HEK293 (cell line): Measurements from ENCODE around the gene OR2F1.

ENCODE experiments used
- CTCF ChIA-PET: fragments of 350-600 bp; formaldehyde crosslinking; extraction: SDS; loops from one replicate; lab custom pipeline; 2021; ENCODE audit warnings: antibody characterized with exemption; lab: Yijun Ruan, JAX
- POLR2A ChIA-PET: fragments of 300-600 bp; formaldehyde crosslinking; extraction: SDS; loops from one replicate; lab custom pipeline; 2020; ENCODE audit warnings: antibody characterized with exemption, inconsistent platforms; lab: Yijun Ruan, JAX
- H3K27ac ChIP-seq: fragments of 200-500 bp; sonication (Bioruptor generic); 2 replicates; pipeline ENCODE4 v1.5.1; 2014; ENCODE audit warnings: low read depth, low read length, control low read depth, inconsistent platforms; ENCODE audit errors: extremely low read depth
- H3K36me3 ChIP-seq, 2 experiments: fragments of 200-500 bp in 1 of 2; sonication (Bioruptor generic) in 1 of 2; 1 replicate in 1 of 2; 2 replicates in 1 of 2; pipeline ENCODE4 v1.5.1; 2014 to 2017; ENCODE audit warnings: inconsistent platforms in 2 of 2, low read length in 2 of 2; ENCODE audit not compliant: control insufficient read depth in 2 of 2, insufficient read depth in 1 of 2
- H3K4me1 ChIP-seq: fragments of 200-500 bp; sonication (Bioruptor generic); 2 replicates; pipeline ENCODE4 v1.5.1; 2014; ENCODE audit warnings: mild to moderate bottlenecking, low read length, inconsistent platforms; ENCODE audit not compliant: control insufficient read depth, insufficient read depth
- H3K4me3 ChIP-seq: 2 replicates; pipeline ENCODE4 v1.5.1; 2011; ENCODE audit warnings: low read depth, mild to moderate bottlenecking, control low read depth, low read length, moderate library complexity
- H3K9me3 ChIP-seq: fragments of 200-500 bp; sonication (Bioruptor generic); 2 replicates; pipeline ENCODE4 v1.5.1; 2014; ENCODE audit warnings: low read depth, low read length, inconsistent platforms; ENCODE audit not compliant: control insufficient read depth, insufficient read depth
- BCL11A ChIP-seq: fragments of 450-650 bp; formaldehyde crosslinking; IDR thresholded peaks from 2 replicates; pipeline ENCODE4 v1.5.1; 2016; ENCODE audit warnings: low read depth, missing biosample characterization, missing genetic modification characterization
- EGR2 ChIP-seq: fragments of 450-650 bp; formaldehyde crosslinking; IDR thresholded peaks from 2 replicates; pipeline ENCODE4 v1.5.1; 2016; ENCODE audit warnings: low read depth, missing biosample characterization, missing genetic modification characterization
- HOXD13 ChIP-seq: sonication (generic); formaldehyde crosslinking; IDR thresholded peaks from 2 replicates; pipeline ENCODE4 v1.8.0; 2022; ENCODE audit warnings: missing genetic modification reagents, borderline replicate concordance
- KLF16 ChIP-seq: fragments of 450-650 bp; formaldehyde crosslinking; IDR thresholded peaks from 2 replicates; pipeline ENCODE4 v1.5.1; 2017; ENCODE audit warnings: missing biosample characterization, missing genetic modification characterization
- SCRT2 ChIP-seq: fragments of 450-650 bp; formaldehyde crosslinking; IDR thresholded peaks from 2 replicates; pipeline ENCODE4 v1.5.1; 2016; ENCODE audit warnings: missing biosample characterization, missing genetic modification characterization
- ZBTB17 ChIP-seq: fragments of 450-650 bp; formaldehyde crosslinking; IDR thresholded peaks from 2 replicates; pipeline ENCODE4 v1.5.1; 2016; ENCODE audit warnings: missing biosample characterization, missing genetic modification characterization
- ZNF155 ChIP-seq: fragments of 450-650 bp; formaldehyde crosslinking; IDR thresholded peaks from 2 replicates; pipeline ENCODE4 v1.5.1; 2016; ENCODE audit warnings: missing biosample characterization, missing genetic modification characterization
- ZNF223 ChIP-seq: fragments of 450-650 bp; formaldehyde crosslinking; IDR thresholded peaks from 2 replicates; pipeline ENCODE4 v1.5.1; 2016; ENCODE audit warnings: missing biosample characterization, missing genetic modification characterization
- ZNF37A ChIP-seq: fragments of 450-650 bp; IDR thresholded peaks from 2 replicates; pipeline ENCODE4 v1.5.1; 2018; ENCODE audit warnings: missing biosample characterization, missing genetic modification characterization
- ZNF501 ChIP-seq: fragments of 450-650 bp; formaldehyde crosslinking; IDR thresholded peaks from 2 replicates; pipeline ENCODE4 v1.5.1; 2016; ENCODE audit warnings: missing biosample characterization, missing genetic modification characterization
- ZNF514 ChIP-seq: fragments of 450-650 bp; formaldehyde crosslinking; IDR thresholded peaks from 2 replicates; pipeline ENCODE4 v1.5.1; 2016; ENCODE audit warnings: missing biosample characterization, missing genetic modification characterization
- ZNF561 ChIP-seq: fragments of 450-650 bp; IDR thresholded peaks from 2 replicates; pipeline ENCODE4 v1.5.1; 2018; ENCODE audit warnings: missing biosample characterization, missing genetic modification characterization, borderline replicate concordance
- TF ChIP-seq, protein P1 (sequence below): fragments of 450-650 bp; formaldehyde crosslinking; IDR thresholded peaks from 2 replicates; pipeline ENCODE4 v1.5.1; 2016; ENCODE audit warnings: missing biosample characterization, missing genetic modification characterization
- TF ChIP-seq, protein P2 (sequence below): fragments of 450-650 bp; formaldehyde crosslinking; IDR thresholded peaks from 2 replicates; pipeline ENCODE4 v1.5.1; 2017; ENCODE audit warnings: missing biosample characterization, missing genetic modification characterization
- TF ChIP-seq, protein P3 (sequence below): fragments of 450-650 bp; formaldehyde crosslinking; IDR thresholded peaks from 2 replicates; pipeline ENCODE4 v1.5.0; 2017; ENCODE audit warnings: missing biosample characterization, missing genetic modification characterization, borderline replicate concordance
- TF ChIP-seq, protein P4 (sequence below): fragments of 450-650 bp; formaldehyde crosslinking; IDR thresholded peaks from 2 replicates; pipeline ENCODE4 v1.5.1; 2016; ENCODE audit warnings: missing biosample characterization, missing genetic modification characterization
- TF ChIP-seq, protein P5 (sequence below): fragments of 450-650 bp; formaldehyde crosslinking; IDR thresholded peaks from 2 replicates; pipeline ENCODE4 v1.5.1; 2016; ENCODE audit warnings: missing biosample characterization, missing genetic modification characterization

The OR2F1 gene

DNA sequence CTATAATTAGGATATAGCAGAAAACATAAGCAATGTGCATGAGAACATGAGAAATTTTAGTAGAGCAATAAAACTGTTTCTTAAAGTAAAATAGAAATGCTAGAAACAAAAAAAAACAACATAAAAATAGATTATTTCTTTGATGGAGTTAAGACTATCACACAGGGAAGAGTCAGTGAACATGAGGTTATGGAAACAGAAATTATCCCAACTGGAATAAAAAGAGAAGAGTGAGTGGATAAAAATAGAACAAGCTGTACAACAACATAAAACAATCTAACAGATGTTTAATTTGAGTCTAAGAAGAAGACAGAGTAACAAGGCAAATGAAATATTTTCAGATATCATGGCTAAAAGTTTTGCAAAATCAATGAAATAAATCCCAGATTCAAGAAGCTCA, 38.0 kb downstream of the OR2F1 start:
- ChIA-PET POLR2A (no interaction called here), CTCF (no interaction called here)
- Histone ChIP-seq H3K9me3 (no peaks in the 10 kb centered on the region), H3K36me3 (no peaks in the 10 kb centered on the region), H3K4me1 (no peaks in the 10 kb centered on the region), H3K4me3 (no peak overlapping the region), H3K27ac (no peak overlapping the region)
- TF ChIP-seq ZNF561 (no peak), ZNF155 (tag by site-specific recombination) (no peak), KLF16 (tag by site-specific recombination) (no peak), ZNF37A (no peak), SCRT2 (tag by site-specific recombination) (no peak), ZNF223 (no peak), EGR2 (no peak), ZBTB17 (tag by site-specific recombination) (no peak), HOXD13 (CRISPR knock-in tag) (no peak), ZNF514 (tag by site-specific recombination) (no peak), ZNF501 (tag by site-specific recombination) (no peak), BCL11A (tag by site-specific recombination) (no peak)
- TF ChIP-seq, protein P1, sequence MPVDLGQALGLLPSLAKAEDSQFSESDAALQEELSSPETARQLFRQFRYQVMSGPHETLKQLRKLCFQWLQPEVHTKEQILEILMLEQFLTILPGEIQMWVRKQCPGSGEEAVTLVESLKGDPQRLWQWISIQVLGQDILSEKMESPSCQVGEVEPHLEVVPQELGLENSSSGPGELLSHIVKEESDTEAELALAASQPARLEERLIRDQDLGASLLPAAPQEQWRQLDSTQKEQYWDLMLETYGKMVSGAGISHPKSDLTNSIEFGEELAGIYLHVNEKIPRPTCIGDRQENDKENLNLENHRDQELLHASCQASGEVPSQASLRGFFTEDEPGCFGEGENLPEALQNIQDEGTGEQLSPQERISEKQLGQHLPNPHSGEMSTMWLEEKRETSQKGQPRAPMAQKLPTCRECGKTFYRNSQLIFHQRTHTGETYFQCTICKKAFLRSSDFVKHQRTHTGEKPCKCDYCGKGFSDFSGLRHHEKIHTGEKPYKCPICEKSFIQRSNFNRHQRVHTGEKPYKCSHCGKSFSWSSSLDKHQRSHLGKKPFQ = no peak
- TF ChIP-seq, protein P2, sequence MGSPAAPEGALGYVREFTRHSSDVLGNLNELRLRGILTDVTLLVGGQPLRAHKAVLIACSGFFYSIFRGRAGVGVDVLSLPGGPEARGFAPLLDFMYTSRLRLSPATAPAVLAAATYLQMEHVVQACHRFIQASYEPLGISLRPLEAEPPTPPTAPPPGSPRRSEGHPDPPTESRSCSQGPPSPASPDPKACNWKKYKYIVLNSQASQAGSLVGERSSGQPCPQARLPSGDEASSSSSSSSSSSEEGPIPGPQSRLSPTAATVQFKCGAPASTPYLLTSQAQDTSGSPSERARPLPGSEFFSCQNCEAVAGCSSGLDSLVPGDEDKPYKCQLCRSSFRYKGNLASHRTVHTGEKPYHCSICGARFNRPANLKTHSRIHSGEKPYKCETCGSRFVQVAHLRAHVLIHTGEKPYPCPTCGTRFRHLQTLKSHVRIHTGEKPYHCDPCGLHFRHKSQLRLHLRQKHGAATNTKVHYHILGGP (tag by site-specific recombination) = no peak
- TF ChIP-seq, protein P3, sequence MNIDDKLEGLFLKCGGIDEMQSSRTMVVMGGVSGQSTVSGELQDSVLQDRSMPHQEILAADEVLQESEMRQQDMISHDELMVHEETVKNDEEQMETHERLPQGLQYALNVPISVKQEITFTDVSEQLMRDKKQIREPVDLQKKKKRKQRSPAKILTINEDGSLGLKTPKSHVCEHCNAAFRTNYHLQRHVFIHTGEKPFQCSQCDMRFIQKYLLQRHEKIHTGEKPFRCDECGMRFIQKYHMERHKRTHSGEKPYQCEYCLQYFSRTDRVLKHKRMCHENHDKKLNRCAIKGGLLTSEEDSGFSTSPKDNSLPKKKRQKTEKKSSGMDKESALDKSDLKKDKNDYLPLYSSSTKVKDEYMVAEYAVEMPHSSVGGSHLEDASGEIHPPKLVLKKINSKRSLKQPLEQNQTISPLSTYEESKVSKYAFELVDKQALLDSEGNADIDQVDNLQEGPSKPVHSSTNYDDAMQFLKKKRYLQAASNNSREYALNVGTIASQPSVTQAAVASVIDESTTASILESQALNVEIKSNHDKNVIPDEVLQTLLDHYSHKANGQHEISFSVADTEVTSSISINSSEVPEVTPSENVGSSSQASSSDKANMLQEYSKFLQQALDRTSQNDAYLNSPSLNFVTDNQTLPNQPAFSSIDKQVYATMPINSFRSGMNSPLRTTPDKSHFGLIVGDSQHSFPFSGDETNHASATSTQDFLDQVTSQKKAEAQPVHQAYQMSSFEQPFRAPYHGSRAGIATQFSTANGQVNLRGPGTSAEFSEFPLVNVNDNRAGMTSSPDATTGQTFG (tag by site-specific recombination) = no peak
- TF ChIP-seq, protein P4, sequence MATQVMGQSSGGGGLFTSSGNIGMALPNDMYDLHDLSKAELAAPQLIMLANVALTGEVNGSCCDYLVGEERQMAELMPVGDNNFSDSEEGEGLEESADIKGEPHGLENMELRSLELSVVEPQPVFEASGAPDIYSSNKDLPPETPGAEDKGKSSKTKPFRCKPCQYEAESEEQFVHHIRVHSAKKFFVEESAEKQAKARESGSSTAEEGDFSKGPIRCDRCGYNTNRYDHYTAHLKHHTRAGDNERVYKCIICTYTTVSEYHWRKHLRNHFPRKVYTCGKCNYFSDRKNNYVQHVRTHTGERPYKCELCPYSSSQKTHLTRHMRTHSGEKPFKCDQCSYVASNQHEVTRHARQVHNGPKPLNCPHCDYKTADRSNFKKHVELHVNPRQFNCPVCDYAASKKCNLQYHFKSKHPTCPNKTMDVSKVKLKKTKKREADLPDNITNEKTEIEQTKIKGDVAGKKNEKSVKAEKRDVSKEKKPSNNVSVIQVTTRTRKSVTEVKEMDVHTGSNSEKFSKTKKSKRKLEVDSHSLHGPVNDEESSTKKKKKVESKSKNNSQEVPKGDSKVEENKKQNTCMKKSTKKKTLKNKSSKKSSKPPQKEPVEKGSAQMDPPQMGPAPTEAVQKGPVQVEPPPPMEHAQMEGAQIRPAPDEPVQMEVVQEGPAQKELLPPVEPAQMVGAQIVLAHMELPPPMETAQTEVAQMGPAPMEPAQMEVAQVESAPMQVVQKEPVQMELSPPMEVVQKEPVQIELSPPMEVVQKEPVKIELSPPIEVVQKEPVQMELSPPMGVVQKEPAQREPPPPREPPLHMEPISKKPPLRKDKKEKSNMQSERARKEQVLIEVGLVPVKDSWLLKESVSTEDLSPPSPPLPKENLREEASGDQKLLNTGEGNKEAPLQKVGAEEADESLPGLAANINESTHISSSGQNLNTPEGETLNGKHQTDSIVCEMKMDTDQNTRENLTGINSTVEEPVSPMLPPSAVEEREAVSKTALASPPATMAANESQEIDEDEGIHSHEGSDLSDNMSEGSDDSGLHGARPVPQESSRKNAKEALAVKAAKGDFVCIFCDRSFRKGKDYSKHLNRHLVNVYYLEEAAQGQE = no peak
- TF ChIP-seq, protein P5, sequence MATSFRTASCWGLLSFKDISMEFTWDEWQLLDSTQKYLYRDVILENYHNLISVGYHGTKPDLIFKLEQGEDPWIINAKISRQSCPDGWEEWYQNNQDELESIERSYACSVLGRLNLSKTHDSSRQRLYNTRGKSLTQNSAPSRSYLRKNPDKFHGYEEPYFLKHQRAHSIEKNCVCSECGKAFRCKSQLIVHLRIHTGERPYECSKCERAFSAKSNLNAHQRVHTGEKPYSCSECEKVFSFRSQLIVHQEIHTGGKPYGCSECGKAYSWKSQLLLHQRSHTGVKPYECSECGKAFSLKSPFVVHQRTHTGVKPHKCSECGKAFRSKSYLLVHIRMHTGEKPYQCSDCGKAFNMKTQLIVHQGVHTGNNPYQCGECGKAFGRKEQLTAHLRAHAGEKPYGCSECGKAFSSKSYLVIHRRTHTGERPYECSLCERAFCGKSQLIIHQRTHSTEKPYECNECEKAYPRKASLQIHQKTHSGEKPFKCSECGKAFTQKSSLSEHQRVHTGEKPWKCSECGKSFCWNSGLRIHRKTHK (tag by site-specific recombination) = no peak
